WERI-Rb-1 (cell line): ENCODE results near the gene C1QTNF5.

ENCODE experiments used
- DNase-seq: peaks from one replicate; pipeline ENCODE4 v3.0.0-alpha.2; 2020
- H3K27ac ChIP-seq: fragments of 250-450 bp; sonication (Bioruptor Pico); 2 replicates; pipeline ENCODE4 v1.5.1; 2020; ENCODE audit warnings: mild to moderate bottlenecking, moderate library complexity
- H3K27me3 ChIP-seq: fragments of 250-450 bp; sonication (Bioruptor Pico); 2 replicates; pipeline ENCODE4 v1.5.1; 2021; ENCODE audit warnings: mild to moderate bottlenecking, low read depth, moderate library complexity; ENCODE audit not compliant: insufficient read depth, severe bottlenecking
- H3K36me3 ChIP-seq: fragments of 250-450 bp; sonication (Bioruptor Pico); 2 replicates; pipeline ENCODE4 v1.5.1; 2020; ENCODE audit warnings: mild to moderate bottlenecking, moderate library complexity
- H3K4me3 ChIP-seq: 2 replicates; pipeline ENCODE4 v1.5.1; 2011; ENCODE audit warnings: low read depth, mild to moderate bottlenecking, control low read depth, low read length
- H3K9me3 ChIP-seq: fragments of 250-450 bp; sonication (Bioruptor Pico); 2 replicates; pipeline ENCODE4 v1.5.1; 2021; ENCODE audit warnings: mild to moderate bottlenecking, moderate library complexity; ENCODE audit not compliant: severe bottlenecking
- CTCF ChIP-seq: IDR thresholded peaks from 2 replicates; pipeline ENCODE4 v1.5.1; 2011; ENCODE audit warnings: low read depth, mild to moderate bottlenecking, control low read depth, inconsistent platforms, low read length

C1QTNF5 gene

GRCh38 chr11:119335655-119336543, 4.8 kb downstream of the C1QTNF5 start:
- Histone ChIP-seq H3K36me3 (no peaks in the 10 kb centered on the region), H3K27me3 (peaks cover 18% of the 10 kb centered on the region), H3K9me3 (no peaks in the 10 kb centered on the region), H3K4me3 (no peak overlapping the region), H3K27ac (no peak overlapping the region)
- no peak for TF ChIP-seq CTCF
- DNase-seq: no peak

GRCh38 chr11:119335091-119335654, 5.5 kb downstream of the C1QTNF5 start:
- no peaks in the 10 kb centered on the region for H3K36me3 ChIP-seq
- TF ChIP-seq CTCF: no peak
- peaks cover 14% of the 10 kb centered on the region for H3K27me3 ChIP-seq
- no peak overlapping the region for H3K27ac ChIP-seq
- H3K9me3 ChIP-seq: no peaks in the 10 kb centered on the region
- no peak for DNase-seq
- H3K4me3 ChIP-seq: no peak overlapping the region

- TF ChIP-seq CTCF: no peak
- H3K27ac ChIP-seq: no peak within 1 kb of the TSS
- no peak within 1 kb of the TSS for H3K4me3 ChIP-seq
- no peaks in the 10 kb centered on the region for H3K36me3 ChIP-seq
- H3K9me3 ChIP-seq: no peaks in the 10 kb centered on the region
- peaks cover 9% of the 10 kb centered on the region for H3K27me3 ChIP-seq
- no peak for DNase-seq
Observed at GRCh38 chr11:119334174-119334930, 6.3 kb downstream of the C1QTNF5 start, which contains the start of gene RNF26. RNF26 (plus strand) TSS chr11:119334527; CDS start chr11:119335123, 596 bp downstream.

- Histone ChIP-seq H3K9me3 (no peaks in the 10 kb centered on the region), H3K4me3 (no peak overlapping the region), H3K27me3 (no peaks in the 10 kb centered on the region), H3K27ac (no peak overlapping the region), H3K36me3 (no peaks in the 10 kb centered on the region)
- peak; percentile 55 for DNase-seq
- TF ChIP-seq CTCF: no peak
Observed at GRCh38 chr11:119332111-119332765, 8.4 kb downstream of the C1QTNF5 start.

- no peak overlapping the region for H3K27ac ChIP-seq
- H3K27me3 ChIP-seq: no peaks in the 10 kb centered on the region
- no peak overlapping the region for H3K4me3 ChIP-seq
- H3K9me3 ChIP-seq: no peaks in the 10 kb centered on the region
- no peak for TF ChIP-seq CTCF
- H3K36me3 ChIP-seq: no peaks in the 10 kb centered on the region
- no peak for DNase-seq
Observed at GRCh38 chr11:119330237-119330636, 10.4 kb downstream of the C1QTNF5 start.
